Fibroblast of pulmonary artery (primary cell): ENCODE results near the gene SDC1.

Experiments used
- DNase-seq: peaks from one replicate; pipeline ENCODE4 v3.0.0-alpha.2; 2010; ENCODE audit warnings: low read depth
- H3K4me3 ChIP-seq: replicated peaks from 2 replicates; pipeline ENCODE4 v1.5.1; 2011; ENCODE audit warnings: low read depth, mild to moderate bottlenecking, control low read depth, low read length, moderate library complexity
- TF ChIP-seq, protein P1 (sequence below): IDR thresholded peaks from 2 replicates; pipeline ENCODE4 v1.5.1; 2011; ENCODE audit warnings: mild to moderate bottlenecking, control low read depth, low read length, inconsistent platforms; ENCODE audit errors: missing control alignments

SDC1 gene

DNA sequence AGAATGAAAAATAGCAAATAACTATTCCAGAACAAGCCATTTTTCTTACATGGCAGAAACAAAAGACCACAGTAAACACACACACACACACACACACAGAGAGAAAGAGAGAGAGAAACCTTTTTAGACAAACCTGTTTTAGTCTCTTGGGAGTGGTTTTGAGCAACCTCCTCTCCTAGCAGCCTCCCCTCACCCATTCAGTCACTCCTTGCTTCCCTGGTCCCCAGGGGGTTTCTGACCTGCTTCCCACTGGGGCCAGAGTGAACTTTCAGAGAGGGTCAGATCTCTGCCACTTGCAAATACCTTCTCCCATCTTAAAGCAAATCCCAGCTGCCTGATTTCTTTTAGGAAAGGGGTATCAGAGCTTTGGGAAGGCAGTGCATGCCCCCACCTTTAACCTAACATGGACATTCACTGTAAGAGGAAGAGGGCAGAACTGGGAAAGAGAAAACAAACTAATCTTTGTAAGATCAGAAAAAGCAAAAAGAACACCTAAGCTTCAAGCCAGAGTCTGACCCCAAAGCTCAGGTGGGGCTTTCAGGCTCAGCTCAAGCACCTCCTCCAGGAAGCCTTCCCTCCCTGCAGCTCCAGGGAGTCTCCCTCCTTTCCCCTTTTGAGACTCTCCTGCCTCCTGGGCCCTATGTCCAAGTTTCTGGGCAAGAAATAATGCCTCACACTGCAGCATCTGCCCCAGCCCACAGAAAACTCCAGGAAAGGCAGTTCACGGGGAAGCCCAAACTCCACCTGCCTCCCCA lies 2.7 kb downstream of the SDC1 start:
- DNase-seq = no peak
- TF ChIP-seq, protein P1, sequence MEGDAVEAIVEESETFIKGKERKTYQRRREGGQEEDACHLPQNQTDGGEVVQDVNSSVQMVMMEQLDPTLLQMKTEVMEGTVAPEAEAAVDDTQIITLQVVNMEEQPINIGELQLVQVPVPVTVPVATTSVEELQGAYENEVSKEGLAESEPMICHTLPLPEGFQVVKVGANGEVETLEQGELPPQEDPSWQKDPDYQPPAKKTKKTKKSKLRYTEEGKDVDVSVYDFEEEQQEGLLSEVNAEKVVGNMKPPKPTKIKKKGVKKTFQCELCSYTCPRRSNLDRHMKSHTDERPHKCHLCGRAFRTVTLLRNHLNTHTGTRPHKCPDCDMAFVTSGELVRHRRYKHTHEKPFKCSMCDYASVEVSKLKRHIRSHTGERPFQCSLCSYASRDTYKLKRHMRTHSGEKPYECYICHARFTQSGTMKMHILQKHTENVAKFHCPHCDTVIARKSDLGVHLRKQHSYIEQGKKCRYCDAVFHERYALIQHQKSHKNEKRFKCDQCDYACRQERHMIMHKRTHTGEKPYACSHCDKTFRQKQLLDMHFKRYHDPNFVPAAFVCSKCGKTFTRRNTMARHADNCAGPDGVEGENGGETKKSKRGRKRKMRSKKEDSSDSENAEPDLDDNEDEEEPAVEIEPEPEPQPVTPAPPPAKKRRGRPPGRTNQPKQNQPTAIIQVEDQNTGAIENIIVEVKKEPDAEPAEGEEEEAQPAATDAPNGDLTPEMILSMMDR = no peak
- no peak overlapping the region for H3K4me3 ChIP-seq

DNA sequence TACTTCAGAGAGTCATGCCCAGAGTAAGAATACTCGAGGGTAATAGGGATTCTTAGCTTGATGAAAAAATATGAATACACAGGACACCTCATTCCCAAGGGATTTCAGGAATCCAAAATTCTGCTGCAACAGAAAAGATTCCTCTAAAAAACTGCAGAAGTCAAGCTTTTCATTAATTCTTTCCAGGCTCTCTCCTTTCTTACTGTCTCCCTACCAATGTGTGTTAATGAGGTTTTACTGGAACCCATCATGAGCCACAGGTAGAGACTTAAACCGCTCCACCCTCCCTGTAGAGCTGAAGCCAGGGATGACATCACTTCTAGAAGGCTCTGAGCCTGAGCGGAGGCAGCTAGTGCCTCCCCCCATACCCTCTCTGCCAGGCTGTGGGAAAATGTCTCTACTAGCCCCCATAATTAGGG lies 3.4 kb downstream of the SDC1 start:
- H3K4me3 ChIP-seq = no peak overlapping the region
- TF ChIP-seq, protein P1 = no peak
- DNase-seq = peak; percentile 33

DNA sequence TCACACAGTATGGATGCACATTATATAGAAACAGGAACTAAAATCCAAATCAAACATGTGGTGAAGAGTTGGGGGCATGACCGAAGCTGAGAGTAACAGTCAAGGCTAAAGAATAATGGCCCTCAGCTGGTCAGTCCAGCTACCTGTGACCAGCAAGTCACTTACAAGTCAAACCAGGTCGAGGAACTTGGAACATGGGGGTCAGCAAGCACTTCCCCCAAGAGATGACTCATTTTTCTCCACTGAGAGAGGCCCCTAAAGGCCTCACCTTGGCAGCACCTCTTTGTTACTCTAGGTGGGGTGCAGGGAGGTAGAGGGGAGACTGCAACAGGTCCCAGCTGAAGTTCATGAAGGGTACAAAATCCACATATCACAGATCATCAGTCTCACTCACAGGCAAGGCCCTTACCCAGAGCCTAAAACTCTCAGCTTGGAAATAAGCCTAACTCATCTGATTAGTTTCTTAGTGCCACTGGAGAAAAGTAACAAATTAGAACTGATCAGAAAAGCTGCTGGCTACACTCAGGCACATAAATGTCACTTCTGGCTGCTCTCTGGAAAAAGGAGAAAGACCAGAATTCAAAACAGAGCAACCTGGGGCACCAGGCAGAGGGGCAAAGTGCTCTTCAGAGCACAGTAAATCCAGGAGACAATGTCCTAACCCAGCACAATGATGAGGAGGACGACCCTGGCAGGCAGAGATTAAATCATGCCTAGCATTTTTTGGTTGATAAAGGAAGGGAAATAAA lies 4.0 kb downstream of the SDC1 start:
- DNase-seq = no peak
- H3K4me3 ChIP-seq = no peak overlapping the region
- TF ChIP-seq, protein P1 = no peak

DNA sequence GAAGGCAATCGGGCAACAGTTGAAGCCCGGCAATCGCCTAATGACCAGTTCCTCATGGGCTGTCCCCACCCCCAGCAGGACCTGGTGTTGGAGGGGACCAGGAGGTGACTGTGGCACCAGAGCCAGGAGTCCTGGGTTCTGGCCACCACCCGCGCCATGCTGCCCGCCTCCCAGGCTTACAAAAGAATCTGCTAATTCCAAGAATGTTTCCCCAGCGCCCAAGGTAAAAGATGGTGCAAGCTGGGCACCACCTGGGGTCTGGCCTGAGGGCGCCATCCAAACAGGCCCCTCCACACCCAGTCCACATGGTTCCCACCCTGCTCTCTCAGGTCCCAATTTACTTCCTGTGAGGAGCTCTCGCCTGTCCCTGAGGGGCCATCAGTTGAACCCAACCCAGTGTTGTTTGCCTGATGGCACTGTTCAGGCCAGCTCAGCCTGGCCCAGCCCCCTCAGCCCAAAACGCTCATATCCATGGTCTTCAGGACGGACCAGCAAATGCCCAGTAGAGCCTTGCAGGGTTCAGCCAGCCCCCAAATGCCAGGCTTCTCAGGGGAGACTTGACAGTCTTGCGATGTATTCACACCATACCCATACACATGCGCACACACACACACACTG lies 5.1 kb downstream of the SDC1 start:
- no peak overlapping the region for H3K4me3 ChIP-seq
- DNase-seq = no peak
- TF ChIP-seq, protein P1 = no peak

DNA sequence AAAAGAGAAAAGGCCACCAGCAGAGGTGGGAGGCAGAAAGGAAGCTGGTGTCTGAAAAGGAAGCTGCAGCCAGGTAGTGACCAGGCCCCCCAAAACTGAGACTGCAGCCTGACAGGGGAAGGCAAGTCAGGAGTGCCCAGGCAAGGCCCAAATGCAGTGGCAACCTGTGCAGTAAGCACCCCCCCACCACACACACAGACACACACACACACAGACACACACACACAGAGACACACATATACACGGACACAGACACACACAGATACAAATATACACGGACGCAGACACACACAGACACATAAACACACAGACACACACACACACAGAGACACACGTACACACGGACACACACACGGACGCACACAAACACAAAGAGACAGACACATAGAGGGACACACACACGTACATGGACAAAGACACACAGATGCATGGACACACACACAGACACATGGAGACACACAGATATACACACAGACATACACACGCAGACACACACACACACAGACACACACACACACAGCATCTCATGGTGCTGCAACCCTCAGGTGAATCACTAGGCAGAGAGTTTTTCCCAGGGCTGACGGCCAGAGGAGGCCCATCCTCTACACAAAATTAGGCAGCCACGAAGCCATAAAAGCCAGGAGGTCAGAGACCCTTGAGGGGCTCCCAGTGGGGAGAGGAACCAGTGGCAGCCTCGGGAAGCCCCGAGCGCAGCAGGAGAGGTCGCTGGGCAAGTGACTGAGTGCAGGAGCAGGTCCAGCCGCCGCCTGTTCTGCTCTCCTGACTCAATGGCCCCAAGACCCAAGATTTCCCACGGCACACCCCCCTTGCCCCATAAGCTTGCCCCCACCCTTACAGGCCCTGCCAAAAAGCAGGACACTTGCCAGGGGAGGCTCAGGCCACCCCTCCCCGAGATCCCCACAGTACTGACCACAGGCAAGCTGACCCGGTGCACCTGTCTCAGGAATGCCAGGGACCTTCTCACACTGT lies 6.3 kb downstream of the SDC1 start:
- DNase-seq = no peak
- no peak overlapping the region for H3K4me3 ChIP-seq
- TF ChIP-seq, protein P1 = no peak
